Hippocampal formation (tissue), 2 donors: Measurements from ENCODE around the gene MBD6.
"Not testable (repeated sequence)": the region's sequence is repeated elsewhere in the genome, so short reads cannot be mapped to it uniquely, and the experiment has no call there.

Source experiments
- DNase-seq, 2 donors: peaks; one replicate each; lab custom pipeline; 2025; lab: John Stamatoyannopoulos, UW

MBD6 gene

GRCh38 chr12:57515408-57515933 lies 7.2 kb upstream of the MBD6 start:
- DNase-seq, result no peak

DNA sequence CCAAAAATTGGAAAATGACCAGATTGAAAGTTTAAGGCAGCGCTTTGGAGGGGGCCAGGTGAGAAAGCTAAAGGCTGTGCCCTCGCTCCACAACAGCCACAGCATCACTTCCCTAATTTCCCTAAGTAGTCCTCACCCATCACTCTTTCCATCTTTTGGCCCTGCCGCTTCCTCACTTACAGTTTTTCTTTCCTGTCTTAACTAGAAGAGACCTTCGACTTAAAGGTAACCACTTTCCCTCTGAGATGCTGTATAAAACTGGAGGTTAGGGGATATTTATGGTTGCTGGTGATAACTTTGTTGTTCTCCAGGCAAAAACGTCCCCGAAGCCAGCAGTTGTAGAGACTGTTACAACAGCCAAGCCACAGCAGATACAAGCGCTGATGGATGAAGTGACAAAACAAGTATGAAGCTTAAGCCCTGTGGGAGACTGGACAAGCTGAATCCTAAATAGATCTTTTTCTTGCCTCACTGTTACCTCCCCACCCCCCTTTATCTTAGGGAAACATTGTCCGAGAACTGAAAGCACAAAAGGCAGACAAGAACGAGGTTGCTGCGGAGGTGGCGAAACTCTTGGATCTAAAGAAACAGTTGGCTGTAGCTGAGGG lies 6.6 kb upstream of the MBD6 start:
- DNase-seq, result no peak

- no peak for DNase-seq
Measured at GRCh38 chr12:57516617-57517153, 5.9 kb upstream of the MBD6 start.

GRCh38 chr12:57517187-57517586 lies 5.4 kb upstream of the MBD6 start:
- DNase-seq, result no peak

DNA sequence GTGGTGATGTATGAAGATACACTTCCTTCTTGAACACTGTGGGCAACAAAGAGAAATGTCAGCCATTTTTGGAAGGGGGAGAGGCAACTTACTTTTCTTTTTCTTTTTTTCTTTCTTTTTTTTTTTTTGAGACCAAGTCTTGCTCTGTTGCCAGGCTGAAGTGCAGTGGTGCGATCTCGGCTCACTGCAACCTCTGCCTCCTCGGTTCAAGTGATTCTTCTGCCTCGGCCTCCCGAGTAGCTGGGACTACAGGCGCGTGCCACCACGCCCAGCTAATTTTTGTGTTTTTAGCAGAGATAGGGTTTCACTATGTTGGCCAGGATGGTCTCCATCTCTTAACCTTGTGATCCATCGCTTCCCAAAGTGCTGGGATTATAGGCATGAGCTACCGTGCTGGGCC lies 4.9 kb upstream of the MBD6 start:
- not testable (repeated sequence) for DNase-seq

DNA sequence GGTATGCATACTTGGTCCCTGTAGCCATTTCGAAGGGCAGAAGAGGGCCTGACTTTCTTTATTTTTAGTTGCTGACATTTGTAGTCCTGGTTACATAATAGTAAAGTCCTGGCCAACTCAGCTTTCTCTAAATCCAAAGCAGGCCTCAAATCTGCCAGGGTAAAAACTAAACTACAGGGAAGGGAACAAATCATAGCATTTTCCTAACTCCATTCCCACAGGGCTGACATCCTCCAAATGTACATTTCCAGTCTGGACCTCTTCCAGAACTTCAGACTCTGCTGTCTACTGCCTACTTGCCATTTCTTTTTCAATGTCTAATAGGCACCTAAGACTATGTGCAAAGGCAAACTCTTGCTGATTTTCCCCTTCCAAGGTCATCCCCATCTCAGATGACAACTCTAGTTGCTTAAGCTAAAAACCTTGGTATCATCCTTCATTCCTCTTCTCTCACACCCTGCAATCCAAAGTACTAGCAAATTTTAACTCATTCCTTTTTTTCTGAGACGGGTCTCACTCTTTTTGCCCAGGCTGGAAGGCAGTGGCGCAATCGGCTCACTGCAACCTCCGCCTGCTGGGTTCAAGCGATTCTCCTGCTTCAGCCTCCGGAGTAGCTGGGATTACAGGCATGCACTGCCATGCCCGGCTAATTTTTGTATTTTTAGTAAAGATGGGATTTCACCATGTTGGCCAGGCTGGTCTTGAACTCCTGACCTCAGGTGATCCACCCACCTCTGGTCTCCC lies 4.3 kb upstream of the MBD6 start:
- DNase-seq, result no peak

DNA sequence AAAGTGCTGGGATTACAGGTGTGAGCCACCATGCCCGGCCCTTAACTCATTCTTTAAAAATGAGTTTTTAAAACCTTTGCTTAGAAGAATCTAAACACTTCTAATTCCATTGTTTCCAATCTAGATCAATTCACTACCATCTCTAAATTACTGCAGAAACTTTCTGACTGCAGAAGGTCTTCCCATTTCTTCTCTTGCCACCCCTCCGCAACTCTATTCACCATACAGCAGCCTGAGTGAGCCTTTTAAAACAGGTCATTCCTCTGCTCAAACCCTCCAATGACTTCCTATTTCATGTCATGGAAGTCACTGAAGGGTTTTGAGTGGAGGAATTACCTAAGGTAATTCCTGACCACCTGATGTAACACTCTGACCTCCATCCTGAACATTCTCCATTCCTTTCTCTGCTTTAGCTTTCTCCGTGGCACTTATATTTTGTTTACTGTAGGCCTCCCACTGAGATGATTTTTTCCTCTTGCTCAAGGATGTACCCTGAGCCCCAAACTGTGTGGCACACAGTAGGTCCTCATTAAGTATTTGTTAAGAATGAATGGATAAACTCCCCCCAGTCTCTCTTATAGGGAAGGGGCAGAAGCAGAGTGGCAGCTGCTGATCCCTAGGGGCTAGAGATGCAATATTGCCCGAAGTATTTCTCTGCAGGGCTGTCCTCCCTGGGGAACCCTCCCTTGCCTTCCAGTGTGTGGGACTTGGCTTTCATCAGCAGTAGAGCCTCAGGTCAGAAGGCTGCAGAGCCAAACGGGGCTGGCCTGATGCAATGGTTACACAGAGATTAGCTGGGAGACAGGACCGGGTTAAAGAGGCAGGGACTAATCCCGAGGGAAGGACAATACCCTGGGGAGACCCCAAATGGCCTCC lies 3.5 kb upstream of the MBD6 start:
- DNase-seq, result no peak

- no peak for DNase-seq
Measured at GRCh38 chr12:57519796-57520052, 2.9 kb upstream of the MBD6 start.

DNA sequence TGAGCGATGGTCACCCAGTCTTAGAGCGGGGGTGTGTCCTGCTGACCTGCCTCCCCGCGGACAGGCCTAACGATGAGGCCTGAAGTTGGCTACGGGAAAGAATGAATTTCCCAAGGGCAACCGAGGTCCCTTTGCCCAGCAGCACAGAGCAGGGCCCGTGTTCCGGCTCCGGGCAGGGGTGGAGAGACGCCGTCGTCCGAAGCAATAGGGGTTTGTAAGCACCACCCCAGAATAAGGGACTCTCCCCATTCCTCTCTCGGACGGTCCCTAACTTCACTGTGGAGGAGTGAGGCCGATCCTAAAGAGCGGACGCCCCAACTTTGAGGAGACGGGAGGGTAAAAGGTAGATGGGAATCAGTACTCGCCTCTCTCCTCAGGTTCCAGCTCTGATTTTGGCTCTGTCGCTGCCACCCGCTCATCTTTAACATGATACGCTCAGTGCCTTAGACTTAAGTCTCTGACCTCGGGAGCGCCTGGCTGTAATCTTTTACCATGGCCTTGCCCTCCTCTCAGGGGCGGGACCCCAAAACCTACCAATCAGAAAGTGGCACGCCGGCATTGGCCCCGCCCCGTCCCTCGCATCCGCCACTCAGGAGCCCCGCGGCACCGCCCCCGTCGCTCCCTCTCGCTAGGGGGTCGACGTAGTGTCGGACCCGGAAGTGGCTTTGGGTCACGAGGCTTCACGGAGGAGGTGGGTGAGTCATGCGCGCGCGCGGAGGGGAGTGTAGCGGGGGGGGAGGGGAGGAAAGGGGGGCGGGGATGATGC lies 2.4 kb upstream of the MBD6 start, which contains the start of gene DDIT3:
Gene DDIT3 (minus strand): TSS at position 462 of the 766 bp plus-strand sequence. CDS start 3,108 bp downstream, outside the sequence.
- peak; percentile 99 for DNase-seq

DNA sequence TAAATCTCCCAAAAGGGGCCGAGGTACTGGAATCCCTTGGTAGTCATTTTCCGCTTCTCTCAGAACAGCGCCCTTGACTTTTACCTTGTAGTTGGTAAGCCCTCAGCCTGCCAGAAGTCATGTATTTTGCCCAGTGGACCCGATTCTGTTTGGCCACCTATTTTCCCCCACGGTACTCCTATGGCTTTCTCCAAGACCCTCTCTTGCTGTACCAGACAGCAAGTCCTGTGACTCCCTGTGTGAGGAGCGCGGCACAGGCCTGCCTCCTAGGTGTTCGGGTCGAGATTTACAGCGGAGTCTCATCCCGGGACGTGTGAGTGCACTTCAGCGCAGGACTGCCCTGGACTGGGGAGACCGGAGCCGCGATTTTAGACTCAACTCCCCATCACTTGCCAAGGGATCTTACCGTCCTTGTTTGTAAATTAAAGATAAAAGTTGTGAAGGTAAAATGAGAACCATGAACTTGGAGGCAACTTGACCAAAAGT lies 1.1 kb upstream of the MBD6 start:
- peak in 1 of 2 donors; percentile 41 for DNase-seq

DNA sequence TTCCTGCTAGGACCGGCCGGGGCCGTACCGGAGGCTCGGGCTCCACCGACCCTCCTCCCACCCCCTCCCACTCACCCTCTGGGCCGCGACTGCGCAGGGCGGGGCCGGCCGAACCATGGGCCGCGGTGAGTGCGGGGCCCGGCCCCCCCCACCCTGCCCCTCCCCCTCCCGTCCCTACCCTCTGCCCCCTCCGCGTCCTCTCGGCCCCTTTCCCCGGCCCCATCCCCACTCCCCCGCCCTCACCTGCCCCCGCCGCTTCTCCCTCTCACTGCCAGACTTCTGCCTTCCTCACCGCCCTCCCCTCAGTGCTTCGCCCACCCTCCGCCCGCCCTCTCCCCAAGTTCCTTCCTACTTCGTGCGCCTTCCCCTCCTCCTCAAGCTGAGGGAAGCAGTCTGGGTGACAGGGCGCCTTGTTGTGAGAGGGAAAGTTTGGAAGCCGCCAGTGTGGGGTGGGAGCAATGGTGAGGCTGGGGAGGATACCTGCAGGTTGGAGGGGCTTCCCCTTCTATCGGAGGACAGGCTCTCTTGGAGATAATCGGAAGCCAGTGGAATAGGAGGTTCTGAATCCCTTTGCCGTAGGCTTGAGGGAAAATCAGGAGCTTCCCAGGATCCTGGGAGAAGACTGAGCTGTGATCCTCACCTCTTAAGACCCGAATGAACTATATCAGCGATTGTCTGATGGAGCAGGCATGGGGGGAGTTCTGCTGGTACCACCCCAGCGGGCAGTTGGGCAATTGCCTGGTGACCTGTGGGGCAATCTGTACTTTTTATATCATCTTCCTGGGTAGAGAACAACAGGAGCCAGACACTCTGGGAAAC lies 472 bp downstream of the MBD6 start:
- DNase-seq, result peak in 1 of 2 donors; percentile 35

GRCh38 chr12:57523706-57524614 lies 1.3 kb downstream of the MBD6 start:
- no peak for DNase-seq

GRCh38 chr12:57524814-57525614 lies 2.4 kb downstream of the MBD6 start:
- no peak for DNase-seq

GRCh38 chr12:57525615-57526383 lies 3.2 kb downstream of the MBD6 start:
- no peak for DNase-seq

- no peak for DNase-seq
Measured at GRCh38 chr12:57526477-57527126, 4.0 kb downstream of the MBD6 start.

DNA sequence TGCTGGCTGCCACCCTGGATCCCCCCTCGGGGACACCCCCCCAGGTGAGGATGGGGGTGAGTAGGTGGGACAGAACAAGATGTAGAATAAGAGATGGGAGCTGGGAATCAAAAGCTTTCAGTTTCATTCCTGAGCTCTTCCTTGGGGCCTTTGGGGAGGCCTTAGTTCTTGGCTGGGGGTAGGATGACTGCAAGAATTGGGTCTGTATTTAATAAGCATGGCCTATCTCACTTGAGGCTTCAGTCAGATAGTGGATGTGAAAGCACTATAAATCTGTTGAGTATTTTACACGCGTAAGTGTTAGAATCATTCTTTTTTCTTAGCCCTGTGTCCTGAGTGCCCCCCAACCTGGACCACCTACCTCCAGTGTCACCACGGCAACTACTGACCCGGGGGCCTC lies 4.6 kb downstream of the MBD6 start:
- no peak for DNase-seq

DNA sequence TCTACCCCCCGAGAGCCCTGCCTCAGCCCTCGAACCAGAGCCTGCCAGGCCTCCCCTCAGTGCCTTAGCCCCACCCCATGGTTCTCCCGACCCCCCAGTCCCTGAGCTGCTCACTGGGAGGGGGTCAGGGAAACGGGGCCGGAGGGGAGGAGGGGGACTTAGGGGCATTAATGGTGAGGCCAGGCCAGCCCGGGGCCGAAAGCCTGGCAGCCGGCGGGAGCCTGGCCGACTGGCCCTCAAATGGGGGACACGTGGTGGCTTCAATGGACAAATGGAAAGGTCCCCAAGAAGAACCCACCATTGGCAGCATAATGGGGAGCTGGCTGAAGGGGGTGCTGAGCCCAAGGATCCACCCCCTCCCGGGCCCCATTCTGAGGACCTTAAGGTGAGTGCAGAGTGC lies 5.6 kb downstream of the MBD6 start:
- no peak for DNase-seq
